Muscle layer of duodenum (tissue), 2 donors: ENCODE results near the gene SHH.
"Not testable (repeated sequence)": the region's sequence is repeated elsewhere in the genome, so short reads cannot be mapped to it uniquely, and the experiment has no call there.

ENCODE experiments used
- H3K27ac ChIP-seq: one replicate; pipeline ENCODE4 v1.7.0; 2013; ENCODE audit warnings: mild to moderate bottlenecking, low read length
- H3K27me3 ChIP-seq: one replicate; pipeline ENCODE4 v1.7.0; 2013; ENCODE audit warnings: low read depth, mild to moderate bottlenecking, control low read depth, low read length
- H3K36me3 ChIP-seq, 2 donors: one replicate each; pipeline ENCODE4 v1.7.0; 2013; ENCODE audit warnings: low read length in 2 of 2, control low read depth in 1 of 2, mild to moderate bottlenecking in 1 of 2; ENCODE audit not compliant: insufficient read depth in 2 of 2, control insufficient read depth in 1 of 2
- H3K4me1 ChIP-seq, 2 donors: one replicate each; pipeline ENCODE4 v1.7.0; 2013; ENCODE audit warnings: low read length in 2 of 2, mild to moderate bottlenecking in 2 of 2, control low read depth in 1 of 2, moderate library complexity in 1 of 2; ENCODE audit not compliant: insufficient read depth in 2 of 2, control insufficient read depth in 1 of 2
- H3K4me3 ChIP-seq, 2 donors: one replicate each; pipeline ENCODE4 v1.7.0; 2013; ENCODE audit warnings: low read length in 2 of 2, low read depth in 1 of 2, mild to moderate bottlenecking in 1 of 2
- H3K9me3 ChIP-seq, 2 donors: one replicate each; pipeline ENCODE4 v1.7.0; 2013; ENCODE audit warnings: low read length in 2 of 2, control low read depth in 1 of 2, mild to moderate bottlenecking in 1 of 2; ENCODE audit not compliant: control insufficient read depth in 1 of 2
- donor health status: healthy.

SHH gene

DNA sequence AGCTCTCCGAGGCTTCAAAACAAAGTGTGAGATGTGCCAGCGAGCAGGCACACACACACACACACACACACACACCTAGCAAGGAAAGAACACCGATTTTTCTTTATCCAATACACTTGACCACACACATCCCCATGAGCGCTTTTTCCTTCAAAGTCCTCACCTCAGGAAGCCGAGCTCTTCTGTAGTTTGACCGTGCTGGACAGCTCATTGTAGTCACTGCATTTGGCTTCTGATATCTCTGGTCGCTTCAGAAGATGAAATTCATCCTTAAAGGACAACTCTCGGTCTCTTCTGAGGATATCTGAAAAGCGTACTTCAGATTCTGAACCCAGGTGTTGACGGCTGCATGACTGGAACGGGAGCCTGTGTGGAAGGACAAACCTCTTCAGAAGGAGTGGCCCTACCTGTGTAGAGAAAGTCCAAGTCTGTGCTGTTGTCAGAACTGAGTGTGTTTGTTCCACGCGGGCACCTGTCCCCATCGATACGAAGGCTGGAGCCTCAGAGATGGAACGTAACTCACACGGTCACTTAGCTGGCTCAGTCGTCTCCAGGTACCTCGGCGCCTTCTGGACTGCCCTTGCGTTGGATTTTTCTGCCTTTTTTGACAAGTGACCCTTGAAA, 28.1 kb upstream of the SHH start:
- Histone ChIP-seq H3K27me3 (no peaks in the 10 kb centered on the region), H3K27ac (no peak overlapping the region), H3K9me3 (no peaks in the 10 kb centered on the region), H3K4me3 (no peak overlapping the region), H3K36me3 (no peaks in the 10 kb centered on the region), H3K4me1 (no peaks in the 10 kb centered on the region)

DNA sequence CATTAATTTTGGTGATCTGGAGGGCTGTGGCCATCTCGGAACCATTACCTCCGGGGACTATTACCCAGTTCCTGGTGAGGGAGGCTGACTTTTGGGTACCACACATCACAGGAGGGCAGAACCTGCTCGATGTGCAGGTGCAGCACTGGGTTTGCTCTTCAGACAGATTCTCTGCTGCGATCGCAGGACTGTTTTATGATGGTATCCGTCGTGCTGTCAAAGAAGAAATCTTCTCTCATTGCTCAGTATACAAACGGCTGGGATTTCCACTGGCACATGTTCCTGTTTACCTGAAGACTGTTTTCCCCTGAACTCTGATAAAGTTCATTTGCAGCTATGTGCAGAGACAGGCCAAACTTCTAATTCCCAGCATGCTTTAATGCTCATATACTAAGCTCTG, 27.2 kb upstream of the SHH start:
- Histone ChIP-seq H3K36me3 (no peaks in the 10 kb centered on the region), H3K4me3 (no peak overlapping the region), H3K27ac (no peak overlapping the region), H3K27me3 (no peaks in the 10 kb centered on the region), H3K4me1 (no peaks in the 10 kb centered on the region), H3K9me3 (no peaks in the 10 kb centered on the region)

DNA sequence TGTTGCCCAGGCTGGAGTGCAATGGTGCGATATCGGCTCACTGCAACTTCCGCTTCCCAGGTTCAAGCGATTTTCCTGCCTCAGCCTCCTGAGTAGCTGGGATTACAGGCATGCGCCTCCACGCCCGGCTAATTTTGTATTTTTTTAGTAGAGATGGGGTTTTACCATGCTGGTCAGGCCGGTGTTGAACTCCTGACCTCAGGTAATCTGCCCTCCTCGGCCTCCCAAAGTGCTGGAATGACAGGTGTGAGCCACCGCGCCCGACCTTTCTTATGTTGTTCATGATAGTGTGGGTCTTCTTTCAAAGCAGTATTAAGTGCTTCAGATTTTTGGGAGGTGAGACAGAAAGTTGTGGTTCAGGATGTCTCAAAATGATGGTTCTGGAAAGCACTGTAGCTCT, 26.0 kb upstream of the SHH start:
- H3K27me3 ChIP-seq, H3K4me1 ChIP-seq, H3K36me3 ChIP-seq, H3K27ac ChIP-seq, H3K4me3 ChIP-seq, H3K9me3 ChIP-seq: not testable (repeated sequence)

DNA sequence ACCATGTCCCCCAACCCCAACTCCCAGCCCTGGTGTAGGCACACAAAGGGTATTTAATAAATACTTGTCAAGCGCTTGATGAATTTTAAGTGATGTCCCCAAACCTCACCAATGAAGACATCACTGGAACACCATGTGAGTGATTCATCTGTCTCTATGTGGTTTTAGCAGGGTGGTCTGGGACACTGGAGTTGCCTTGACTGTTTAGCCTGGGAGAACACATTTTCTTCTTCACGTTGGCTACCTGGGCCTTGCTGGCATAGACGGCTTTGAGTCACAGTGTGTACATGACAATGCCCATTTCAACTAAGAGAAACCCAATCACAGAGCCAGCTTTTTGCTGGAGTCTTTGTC, 24.8 kb upstream of the SHH start:
- Histone ChIP-seq H3K4me1 (no peaks in the 10 kb centered on the region), H3K4me3 (no peak overlapping the region), H3K27ac (no peak overlapping the region), H3K27me3 (no peaks in the 10 kb centered on the region), H3K36me3 (no peaks in the 10 kb centered on the region), H3K9me3 (no peaks in the 10 kb centered on the region)

DNA sequence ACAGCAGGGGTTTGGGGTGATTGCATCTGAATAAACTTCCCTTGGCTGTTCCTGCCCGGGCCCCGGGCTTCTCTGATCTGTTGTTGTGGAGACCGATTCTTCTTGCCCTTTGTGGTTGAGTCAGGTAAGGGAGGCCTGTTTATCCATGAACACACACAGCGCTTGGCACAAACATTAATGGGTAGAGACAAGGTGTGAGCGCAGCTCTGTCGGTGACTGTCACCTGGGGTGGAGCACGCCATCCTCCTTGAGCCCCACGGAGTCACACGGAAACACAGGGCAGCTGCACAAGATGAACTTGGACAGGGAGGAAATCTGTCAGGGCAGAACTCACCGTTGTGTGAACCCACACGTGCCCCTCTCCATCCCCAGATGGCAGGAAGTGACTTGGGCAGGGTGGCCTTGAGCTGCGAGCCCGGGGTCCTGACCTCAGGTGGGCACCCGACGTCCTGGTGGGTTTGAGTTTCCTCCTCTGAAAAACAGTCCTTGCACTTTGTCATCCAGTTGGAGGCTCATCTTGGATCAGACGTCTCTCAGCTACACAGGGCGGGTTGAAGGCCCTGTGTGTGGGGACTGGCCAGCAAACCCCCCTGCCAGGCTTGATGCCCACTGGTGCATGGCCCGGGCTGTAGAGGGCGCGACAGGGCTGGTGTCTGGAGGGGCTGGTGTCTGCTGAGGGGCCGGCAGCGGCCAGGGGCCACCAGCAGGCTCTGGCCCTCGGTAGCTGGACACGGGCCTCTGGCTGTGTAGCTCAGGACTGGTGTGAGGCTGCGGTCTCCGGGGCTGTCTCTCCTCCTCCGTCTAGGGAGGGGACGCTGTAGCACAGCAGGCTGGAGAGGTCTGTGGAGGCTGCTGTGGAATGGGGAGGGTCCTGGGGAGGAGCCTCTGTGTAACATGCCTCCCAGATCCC, 24.2 kb upstream of the SHH start:
- H3K36me3 ChIP-seq: no peaks in the 10 kb centered on the region
- no peak overlapping the region for H3K27ac ChIP-seq
- H3K9me3 ChIP-seq: no peaks in the 10 kb centered on the region
- H3K4me1 ChIP-seq: no peaks in the 10 kb centered on the region
- no peaks in the 10 kb centered on the region for H3K27me3 ChIP-seq
- H3K4me3 ChIP-seq: no peak overlapping the region

DNA sequence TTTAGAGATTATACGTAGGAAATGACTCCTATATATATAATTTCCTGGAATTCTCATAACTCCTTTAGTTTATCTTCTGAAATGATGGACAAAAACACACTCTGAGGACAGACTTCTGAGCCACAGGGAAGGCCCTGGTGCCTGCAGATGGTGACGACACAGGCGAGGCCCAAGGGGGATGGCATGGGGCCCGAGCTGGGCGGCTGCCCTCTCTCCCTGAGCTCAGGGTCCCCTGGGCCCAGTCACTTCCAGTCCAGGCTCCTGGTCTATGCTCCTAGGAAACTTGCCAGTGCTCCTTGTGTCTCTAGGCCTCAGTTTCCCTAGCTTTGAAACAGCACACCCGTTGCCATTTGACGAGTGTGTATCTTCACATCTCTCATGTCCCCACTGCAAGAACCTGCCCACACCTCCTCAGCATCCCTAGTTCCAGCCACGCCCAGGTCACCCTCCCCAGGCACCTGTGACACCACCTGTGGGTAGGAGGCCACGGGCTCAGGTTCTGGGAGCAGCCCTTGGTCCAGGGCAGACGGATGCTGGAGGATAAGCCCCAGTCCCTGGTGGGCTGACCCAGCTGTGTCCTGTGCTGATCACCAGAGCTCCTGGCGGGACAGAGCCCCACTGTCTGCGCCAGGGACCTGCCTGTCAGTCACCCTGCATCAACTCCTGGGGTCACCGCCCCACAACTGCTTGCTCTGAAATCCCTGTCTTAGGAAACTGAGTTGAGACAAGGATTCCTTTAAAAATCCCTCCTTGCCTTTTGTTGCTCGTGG, 23.4 kb upstream of the SHH start:
- Histone ChIP-seq H3K9me3 (no peaks in the 10 kb centered on the region), H3K4me3 (no peak overlapping the region), H3K36me3 (no peaks in the 10 kb centered on the region), H3K4me1 (no peaks in the 10 kb centered on the region), H3K27ac (no peak overlapping the region), H3K27me3 (no peaks in the 10 kb centered on the region)

DNA sequence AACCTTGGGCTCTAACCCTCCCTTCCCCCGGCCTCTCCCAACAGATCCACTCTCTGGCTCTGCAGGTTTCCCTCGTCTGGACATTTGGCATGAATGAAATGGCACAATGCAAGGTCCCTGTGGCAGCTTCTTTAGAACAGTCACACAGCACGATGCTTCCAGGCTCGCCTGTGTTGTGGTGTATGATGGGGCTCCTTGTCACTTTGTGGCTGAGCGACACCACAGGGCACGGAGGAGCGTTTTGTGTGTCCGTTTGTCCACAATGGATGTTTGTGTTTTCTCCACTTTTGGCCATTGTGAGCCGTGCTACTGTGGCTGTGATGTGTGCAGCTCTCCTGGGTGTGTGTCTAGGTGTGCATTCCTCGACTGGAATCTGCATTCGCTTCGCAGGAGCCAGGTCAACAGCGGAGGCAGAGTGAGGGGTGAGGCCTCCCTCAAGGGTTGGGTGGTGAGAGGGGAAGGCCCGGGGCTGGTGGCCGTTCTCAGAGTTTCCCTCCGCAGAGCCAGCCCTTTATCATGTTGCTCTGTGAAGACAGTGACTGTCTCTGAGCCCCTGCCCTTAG, 22.3 kb upstream of the SHH start:
- H3K27ac ChIP-seq: no peak overlapping the region
- no peaks in the 10 kb centered on the region for H3K27me3 ChIP-seq
- H3K9me3 ChIP-seq: no peaks in the 10 kb centered on the region
- H3K4me1 ChIP-seq: no peaks in the 10 kb centered on the region
- no peaks in the 10 kb centered on the region for H3K36me3 ChIP-seq
- H3K4me3 ChIP-seq: no peak overlapping the region

DNA sequence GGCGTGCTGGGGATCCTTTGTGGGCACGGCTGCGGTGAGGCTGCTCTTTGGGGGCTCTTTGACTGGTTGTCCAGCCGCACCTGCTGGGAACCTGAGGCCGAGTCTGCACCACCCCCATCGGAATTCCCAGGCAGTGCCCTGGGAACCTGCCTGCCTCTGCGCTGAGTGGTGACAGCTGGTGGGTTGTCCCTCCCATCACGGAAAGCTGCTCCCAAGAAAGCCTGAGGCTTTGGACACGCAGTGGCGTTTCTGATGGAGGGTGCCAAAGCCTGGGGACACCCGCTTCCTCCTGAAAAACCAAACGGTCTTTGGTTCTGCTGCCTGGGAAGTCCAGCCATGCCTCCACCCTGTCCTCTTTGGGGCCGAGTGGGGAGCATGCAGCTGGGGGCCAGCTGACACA, 21.4 kb upstream of the SHH start:
- H3K9me3 ChIP-seq: no peaks in the 10 kb centered on the region
- no peaks in the 10 kb centered on the region for H3K27me3 ChIP-seq
- H3K27ac ChIP-seq: no peak overlapping the region
- no peaks in the 10 kb centered on the region for H3K36me3 ChIP-seq
- H3K4me1 ChIP-seq: no peaks in the 10 kb centered on the region
- no peak overlapping the region for H3K4me3 ChIP-seq

DNA sequence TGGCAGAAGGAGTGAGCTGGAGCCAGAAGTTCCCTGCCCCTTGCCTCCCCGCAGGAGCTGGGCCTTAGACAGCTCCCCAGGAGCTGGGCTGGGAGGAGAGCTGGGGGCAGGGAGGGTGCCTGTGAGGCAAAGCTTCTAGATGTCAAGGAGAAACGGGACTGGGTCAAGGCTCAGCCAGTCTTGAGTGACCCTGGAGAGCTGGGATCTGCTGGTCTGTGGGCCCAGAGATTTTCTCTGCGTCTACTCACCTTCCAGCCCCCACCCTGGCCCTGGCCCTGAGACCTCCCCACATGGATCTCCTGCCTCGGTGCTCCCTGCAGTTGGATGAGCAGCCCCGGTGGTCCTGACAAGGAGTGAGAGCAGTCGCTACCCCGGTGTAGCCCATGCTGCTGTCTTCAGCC, 20.3 kb upstream of the SHH start:
- Histone ChIP-seq H3K27ac (no peak overlapping the region), H3K27me3 (no peaks in the 10 kb centered on the region), H3K9me3 (no peaks in the 10 kb centered on the region), H3K4me1 (no peaks in the 10 kb centered on the region), H3K4me3 (no peak overlapping the region), H3K36me3 (no peaks in the 10 kb centered on the region)

DNA sequence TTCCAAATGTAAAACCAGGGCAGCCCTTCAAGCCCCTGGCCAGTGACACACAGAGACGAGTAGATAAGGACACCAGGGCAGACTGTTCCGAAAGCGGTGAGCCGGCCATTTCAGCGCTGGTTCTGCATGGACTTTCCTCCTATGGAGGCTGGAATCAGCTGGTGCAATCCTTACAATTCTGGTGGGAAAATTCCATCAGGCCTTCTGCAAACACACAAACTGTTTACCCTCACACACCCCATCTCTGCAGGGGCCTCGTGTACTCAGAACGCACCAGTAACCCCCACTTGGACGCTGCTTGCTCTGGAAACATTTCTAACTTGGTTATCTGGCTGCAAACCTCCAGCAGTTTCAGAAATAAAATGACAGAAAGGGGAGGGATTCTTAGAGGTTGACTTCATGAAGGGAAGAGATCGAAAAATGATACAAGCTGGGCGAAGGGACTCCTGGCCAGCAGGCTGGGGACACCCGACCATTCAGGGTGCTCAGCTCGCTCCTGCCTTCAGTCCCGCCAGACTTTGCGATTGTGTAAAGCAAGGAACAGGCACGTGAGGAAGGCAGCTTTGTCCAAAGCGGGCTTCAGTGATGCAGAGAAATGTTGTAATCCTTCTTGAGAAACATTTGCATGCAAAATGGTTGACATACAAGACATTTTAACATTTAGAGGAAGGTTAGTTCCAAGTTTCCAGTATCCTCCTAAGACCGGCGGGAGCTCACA, 19.7 kb upstream of the SHH start:
- Histone ChIP-seq H3K9me3 (no peaks in the 10 kb centered on the region), H3K4me3 (no peak overlapping the region), H3K27me3 (no peaks in the 10 kb centered on the region), H3K4me1 (no peaks in the 10 kb centered on the region), H3K27ac (no peak overlapping the region), H3K36me3 (no peaks in the 10 kb centered on the region)
